GM19468 (cell line): ENCODE data around the gene PRKACA.
"Not testable (repeated sequence)": the region's sequence is repeated elsewhere in the genome, so short reads cannot be mapped to it uniquely, and the experiment has no call there.

Experiments
- ATAC-seq: cut with Tn5 transposase; IDR thresholded peaks from one replicate; pipeline ENCODE4 v1.9.1; 2021; ENCODE audit warnings: mild to moderate bottlenecking, moderate library complexity, moderate number of reproducible peaks; ENCODE audit not compliant: unreplicated experiment; ENCODE audit errors: extremely low read depth

Gene PRKACA

GRCh38 chr19:14148751-14149410 lies 31.3 kb upstream of the PRKACA start:
- no peak for ATAC-seq

DNA sequence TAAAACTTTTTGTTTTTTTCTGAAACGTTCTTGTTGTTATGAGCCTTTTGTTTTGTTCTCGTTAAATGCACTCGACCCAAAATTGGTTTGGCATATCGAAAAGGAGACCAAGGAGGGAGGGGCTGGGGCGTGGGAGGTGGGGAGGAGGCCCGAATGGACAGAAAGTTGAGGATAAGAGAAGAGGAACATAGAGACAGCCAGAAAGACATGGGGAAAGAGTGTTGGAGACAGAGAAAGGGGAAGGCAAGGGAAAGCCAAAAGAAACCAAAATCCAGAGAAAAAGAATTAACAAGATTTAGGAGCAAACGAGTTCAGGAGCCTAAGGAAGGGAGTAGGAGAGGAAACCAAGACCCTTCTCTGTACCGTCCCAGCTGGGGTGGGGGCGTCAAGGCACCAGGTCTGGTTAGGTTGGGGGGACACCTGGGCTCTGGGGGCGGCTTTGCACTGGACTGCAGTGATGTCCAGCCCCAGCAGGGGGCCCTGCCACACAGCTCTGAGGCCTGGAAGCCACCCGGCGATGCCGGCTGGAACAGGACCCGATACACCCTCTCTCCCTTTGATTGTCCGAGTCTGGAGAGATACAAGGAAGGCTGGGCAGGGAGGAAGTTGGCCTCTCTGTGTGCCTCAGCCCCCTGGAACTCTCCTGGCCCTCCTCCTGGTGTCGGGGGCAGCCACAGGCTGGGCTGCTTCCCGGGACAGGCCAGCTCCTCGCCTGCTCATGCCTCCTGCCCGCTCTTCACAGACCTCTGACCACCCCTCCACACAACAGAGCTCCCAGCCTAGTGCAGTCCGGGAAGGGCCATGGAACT lies 30.4 kb upstream of the PRKACA start:
- no peak for ATAC-seq

- ATAC-seq = no peak
Observed at GRCh38 chr19:14146789-14147216, 29.2 kb upstream of the PRKACA start.

DNA sequence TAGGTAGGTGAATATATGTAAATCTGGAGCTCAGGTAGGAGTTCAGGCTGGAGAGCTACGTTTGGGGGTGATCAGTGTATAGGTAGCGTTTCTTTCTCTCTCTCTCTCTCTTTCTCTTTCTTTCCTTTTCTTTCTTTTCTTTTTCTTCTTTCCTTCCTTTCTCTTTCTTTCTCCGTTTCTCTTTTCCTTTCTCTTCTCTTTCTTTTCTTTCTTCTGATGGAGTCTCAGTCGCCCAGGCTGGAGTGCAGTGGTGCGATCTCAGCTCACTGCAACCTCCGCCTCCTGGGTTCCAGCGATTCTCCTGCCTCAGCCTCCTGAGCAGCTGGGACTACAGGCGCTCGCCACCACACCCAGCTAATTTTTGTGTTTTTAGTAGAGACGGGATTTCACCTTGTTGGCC lies 28.6 kb upstream of the PRKACA start:
- not testable (repeated sequence) for ATAC-seq

DNA sequence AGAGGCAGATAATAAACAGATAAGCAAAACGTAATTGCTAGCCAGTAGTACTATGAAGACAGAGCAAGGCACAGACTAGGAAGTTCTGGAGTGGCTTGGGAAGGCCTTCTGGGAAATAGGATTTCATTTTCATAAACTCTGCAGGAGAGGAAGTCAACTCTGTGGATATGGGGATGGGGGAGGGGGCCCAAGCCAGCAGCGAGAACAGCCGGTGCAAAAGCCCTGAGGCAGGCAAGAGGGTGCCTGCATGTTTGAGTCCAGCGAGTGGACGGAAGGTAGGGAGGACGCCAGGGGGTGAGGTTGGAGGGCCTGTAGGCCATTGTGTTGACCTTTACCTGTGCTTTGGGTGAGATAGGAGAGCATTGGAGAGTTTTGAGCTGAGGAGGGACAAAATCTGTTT lies 27.8 kb upstream of the PRKACA start:
- no peak for ATAC-seq

DNA sequence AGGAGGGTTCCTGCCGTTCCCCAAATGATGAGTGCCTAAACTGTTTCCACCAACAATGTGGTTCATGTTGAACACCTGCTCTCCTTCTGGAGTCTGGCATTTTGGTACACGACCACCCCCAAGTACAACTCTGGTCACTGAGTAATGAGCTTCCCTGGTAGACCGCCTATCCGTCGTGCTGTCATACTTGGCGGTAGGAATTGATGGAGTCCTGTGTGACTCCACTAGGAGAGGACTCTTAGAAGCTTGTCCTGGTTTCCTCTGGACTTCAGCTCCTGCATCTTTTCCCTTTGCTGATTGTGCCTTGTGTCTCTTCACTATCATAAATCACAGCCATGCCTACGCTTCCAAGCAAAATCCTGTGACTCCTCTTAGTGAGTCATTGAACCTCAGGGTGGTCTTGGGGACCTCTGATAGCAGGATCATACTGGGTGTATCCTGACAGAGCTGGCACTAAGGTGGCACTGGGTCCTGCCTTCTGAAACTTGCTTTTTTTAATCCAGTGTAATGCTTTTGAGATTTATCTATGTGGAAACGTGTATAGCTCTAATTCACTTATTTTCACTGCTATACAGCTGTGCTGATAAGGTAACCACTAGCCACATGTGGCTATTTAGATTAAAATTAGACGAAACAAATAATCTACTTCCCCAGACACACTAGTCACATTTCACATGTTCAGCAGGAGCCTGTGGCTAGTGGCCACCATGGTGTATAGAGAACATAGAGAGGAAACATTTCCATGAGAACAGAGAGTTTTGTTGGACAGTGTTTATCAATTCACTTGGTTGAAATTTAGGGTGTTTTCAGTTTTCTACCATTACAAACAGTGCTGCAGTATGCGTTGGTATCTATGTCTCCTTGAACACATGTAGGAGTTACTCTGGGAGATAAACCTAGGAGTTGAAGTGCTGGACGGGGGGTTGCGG lies 25.0 kb upstream of the PRKACA start:
- no peak for ATAC-seq

GRCh38 chr19:14141041-14141440 lies 23.5 kb upstream of the PRKACA start:
- no peak for ATAC-seq

- no peak for ATAC-seq
Observed at GRCh38 chr19:14139944-14140343, 22.4 kb upstream of the PRKACA start.

- no peak for ATAC-seq
Observed at GRCh38 chr19:14138576-14139265, 21.2 kb upstream of the PRKACA start.

- ATAC-seq = peak; percentile 85
Observed at GRCh38 chr19:14136509-14137281, 19.1 kb upstream of the PRKACA start, which contains the start of gene ASF1B. Gene ASF1B, minus strand, starts transcription at chr19:14136589. Its CDS starts 133 bp downstream, at chr19:14136456.

DNA sequence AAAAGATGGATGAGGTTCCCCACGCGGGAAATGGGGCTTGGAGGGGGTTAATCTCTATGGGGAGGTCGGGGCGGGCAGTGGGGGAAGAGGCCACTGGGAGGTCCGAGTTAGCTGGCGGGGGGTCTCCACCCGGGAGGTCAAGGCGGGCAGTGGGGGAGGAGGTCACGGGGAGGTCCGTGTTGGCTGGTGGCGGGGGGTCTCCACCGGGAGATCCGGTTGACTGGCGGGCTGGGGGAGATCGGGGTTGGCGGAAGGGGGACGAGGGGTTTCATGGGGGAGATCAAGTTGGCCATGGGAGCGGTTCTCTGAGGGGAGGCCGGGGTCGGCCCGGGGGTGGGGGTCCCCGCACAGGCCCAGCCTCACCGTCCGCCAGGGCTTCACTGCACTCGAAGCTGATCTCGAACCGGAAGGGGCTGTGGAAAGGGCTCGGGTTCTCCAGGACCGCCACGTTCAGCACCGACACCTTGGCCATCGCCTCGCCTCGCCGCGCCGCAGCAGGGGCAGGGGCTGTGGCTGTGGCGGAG lies 18.5 kb upstream of the PRKACA start:
- ATAC-seq = no peak

DNA sequence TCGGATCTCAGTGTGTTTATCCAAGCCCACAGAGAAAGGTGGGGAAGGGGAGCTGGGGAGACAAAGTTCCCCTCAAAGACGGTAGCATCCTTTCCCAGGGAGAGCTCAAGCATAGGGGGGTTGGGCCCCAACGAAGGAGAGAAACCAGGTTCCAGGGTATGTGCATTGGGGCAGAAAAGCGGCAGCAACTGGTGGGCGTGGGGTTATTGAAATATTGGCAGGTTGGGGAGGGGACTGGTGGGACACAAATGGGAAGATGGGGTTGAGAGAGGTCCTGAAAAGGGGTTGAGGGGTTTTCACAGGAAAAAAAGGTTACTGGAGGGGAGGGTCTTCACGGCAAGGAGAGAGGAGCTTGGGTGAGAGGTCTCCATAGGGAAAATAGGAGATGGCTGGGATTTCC lies 17.8 kb upstream of the PRKACA start:
- no peak for ATAC-seq

GRCh38 chr19:14127929-14128509 lies 10.5 kb upstream of the PRKACA start:
- ATAC-seq = no peak

DNA sequence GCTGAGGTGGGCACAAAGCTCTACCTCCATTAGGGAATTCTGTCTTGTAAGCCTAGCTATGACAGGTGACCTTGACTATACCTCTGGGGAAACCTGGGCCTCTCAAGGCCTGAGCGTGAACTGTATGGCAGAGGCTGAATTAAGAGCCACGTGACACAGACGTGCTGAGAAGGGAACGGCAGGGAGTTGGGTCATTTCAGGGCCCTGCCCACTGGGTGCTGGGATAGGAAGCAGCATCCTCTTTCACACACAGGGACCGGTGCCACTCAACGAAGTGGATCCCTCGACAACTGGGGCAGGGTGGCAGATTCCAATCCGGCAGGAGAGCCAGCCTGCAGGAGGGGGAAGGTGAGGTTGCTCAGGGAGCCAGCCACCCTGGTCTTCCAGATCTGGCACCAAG lies 9.6 kb upstream of the PRKACA start:
- ATAC-seq = no peak

- ATAC-seq = no peak
Observed at GRCh38 chr19:14122924-14123323, 5.4 kb upstream of the PRKACA start.

- no peak for ATAC-seq
Observed at GRCh38 chr19:14120497-14120780, 2.9 kb upstream of the PRKACA start.

DNA sequence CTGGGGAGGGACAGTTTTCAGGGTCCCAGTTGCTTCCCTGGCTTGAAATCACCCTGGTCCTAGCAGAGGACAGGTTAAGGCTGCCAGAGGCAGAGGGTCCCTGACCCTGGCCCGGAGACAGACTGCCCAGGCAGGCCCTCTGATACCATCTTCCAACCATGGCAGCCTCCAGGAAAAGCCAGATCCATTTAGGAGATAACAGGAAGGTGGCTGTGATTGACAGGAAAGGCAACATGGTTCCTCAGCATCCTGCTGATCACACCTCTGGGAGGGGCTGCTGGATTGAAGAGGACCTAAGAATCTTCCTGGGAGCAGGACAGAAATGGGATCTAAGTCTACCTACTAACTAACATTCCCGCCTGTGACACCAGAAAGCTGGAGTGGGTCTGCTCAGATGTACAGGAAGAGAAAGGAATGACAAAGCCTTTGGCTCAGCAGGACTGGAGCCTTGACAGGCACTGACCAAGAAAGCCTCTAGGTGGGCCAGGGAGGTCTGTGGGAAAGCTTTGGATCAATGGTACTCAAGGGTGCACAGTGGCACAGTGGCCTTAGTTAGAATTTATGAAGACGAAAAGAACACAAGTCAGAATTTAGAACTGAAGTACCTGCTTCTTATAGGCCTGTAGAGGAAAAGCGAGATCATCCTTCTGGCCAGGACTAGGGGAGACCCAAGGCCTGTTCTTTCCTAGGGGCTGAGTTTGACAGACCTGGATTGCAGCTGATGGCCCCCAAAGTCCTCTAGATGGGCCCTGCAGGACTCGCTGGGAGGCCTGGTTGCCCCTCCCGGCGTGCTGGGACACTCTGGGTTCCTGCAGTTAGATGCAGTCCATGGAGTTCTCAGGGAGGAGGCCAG lies 2.3 kb upstream of the PRKACA start:
- ATAC-seq = no peak

DNA sequence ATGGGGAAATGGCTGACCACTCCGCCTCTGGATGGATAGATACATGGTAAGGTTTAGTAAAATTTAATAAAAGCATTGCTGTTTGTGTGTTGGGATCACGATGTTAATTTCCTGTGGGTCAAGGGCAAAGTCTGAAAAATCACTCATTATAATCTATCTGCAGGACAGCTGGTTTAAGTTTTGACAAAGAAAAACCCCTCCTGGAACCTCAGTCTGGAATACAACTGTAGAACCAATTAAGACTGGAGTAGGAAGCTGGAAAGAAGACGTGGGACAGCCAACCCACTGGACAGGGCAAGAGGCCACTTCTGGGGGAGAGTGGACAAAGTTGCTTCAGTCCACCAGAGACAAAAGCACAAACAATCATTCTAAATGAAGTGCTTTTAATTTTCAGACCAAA lies 1.6 kb upstream of the PRKACA start:
- no peak for ATAC-seq
